ENCODE measurements around the gene FAM227B.
"Not testable (repeated sequence)": the region's sequence is repeated elsewhere in the genome, so short reads cannot be mapped to it uniquely, and the experiment has no call there.

FAM227B gene

DNA sequence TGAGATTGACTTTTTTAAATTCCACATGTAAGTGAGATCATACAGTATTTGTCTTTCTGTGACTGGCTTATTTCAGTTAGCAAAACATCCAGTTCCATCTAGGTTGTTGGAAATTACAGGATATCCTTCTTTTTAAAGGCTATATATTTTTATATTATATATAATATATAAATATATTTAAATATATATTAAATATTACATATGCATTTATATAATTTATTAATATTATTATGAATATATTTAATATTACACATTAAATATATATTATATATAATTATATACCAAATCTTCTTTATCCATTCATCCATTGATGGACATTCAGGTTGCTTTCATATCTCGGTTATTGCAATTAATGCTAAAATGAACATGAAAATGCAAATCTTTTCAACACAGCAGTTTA is 49.9 kb downstream of the FAM227B start:
- peaks cover 20% of the 10 kb centered on the region for H3K36me3 Mint-ChIP-seq
- no peak overlapping the region for H3K4me3 Mint-ChIP-seq
- H3K4me1 Mint-ChIP-seq (ENCODE audit: low read depth): peaks cover 2% of the 10 kb centered on the region
- no peak overlapping the region for H3K27ac Mint-ChIP-seq
- H3K9me3 Mint-ChIP-seq (ENCODE audit: low read depth): peaks cover 23% of the 10 kb centered on the region
- no peaks in the 10 kb centered on the region for H3K27me3 Mint-ChIP-seq

DNA sequence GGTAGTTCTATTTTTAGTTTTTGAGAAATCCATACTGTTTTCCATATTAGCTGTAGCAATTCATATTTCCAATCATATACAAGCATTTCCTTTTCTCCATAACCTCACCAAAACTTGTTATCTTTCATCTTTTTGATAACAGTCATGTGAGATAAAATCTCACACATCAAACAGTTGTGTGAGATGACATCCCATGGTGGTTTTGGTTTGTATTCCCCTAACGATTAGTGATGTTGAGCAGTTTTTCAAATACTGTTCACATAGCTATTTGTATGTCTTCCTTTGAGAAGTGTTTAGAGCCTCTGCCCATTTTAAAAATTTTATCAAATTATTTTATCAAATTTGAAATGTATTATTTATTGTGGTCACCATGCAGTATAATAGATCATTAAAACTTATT is 50.4 kb downstream of the FAM227B start:
- Mint-ChIP-seq H3K27ac (no peak overlapping the region), H3K4me1 (ENCODE audit: low read depth) (peaks cover 2% of the 10 kb centered on the region), H3K27me3 (no peaks in the 10 kb centered on the region), H3K36me3 (peaks cover 19% of the 10 kb centered on the region), H3K9me3 (ENCODE audit: low read depth) (peaks cover 23% of the 10 kb centered on the region), H3K4me3 (no peak overlapping the region)

DNA sequence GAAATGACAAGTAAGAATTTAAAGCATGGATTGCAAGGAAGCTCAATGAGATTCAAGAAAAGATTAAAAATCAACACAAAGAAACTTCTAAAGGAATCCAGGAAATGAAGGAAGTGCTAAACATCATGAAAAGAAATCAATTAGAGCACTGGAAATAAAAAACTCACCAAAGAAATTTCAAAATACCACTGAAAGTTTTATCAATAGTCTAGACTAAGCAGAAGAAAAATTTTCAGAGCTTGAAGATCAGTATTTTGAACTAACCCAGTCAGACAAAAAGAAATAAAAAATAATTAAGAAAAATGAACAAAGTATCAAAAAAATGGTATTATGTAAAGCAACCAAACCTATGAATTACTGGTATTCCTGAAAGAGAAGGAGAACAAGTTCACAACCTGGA is 60.6 kb downstream of the FAM227B start:
- Mint-ChIP-seq H3K9me3 (ENCODE audit: low read depth) (peaks cover 41% of the 10 kb centered on the region), H3K4me3 (no peak overlapping the region), H3K36me3 (peaks cover 66% of the 10 kb centered on the region), H3K27me3 (peaks cover 2% of the 10 kb centered on the region), H3K27ac (no peak overlapping the region), H3K4me1 (ENCODE audit: low read depth) (no peaks in the 10 kb centered on the region)

DNA sequence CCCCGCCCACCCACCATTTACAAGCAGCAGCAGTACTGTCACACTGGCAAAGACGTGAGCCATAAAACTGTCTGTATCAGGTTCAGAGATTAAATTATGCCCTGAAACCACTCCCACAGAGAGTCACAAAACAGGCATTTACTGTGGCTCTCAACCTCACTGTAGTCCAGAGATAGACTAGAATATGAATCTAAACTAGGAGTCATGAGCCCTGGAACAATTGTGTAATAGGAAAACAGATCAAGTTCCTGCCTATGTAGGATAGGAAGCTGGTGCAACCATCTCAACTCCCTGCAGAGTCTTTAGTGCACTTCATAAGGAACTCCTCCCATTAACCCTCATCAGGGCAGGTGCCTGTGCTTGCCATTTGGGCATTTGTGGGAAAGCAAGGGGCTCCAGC is 61.7 kb downstream of the FAM227B start:
- Mint-ChIP-seq H3K4me1 (ENCODE audit: low read depth) (no peaks in the 10 kb centered on the region), H3K27ac (no peak overlapping the region), H3K9me3 (ENCODE audit: low read depth) (peaks cover 38% of the 10 kb centered on the region), H3K27me3 (peaks cover 2% of the 10 kb centered on the region), H3K4me3 (no peak overlapping the region), H3K36me3 (peaks cover 64% of the 10 kb centered on the region)

DNA sequence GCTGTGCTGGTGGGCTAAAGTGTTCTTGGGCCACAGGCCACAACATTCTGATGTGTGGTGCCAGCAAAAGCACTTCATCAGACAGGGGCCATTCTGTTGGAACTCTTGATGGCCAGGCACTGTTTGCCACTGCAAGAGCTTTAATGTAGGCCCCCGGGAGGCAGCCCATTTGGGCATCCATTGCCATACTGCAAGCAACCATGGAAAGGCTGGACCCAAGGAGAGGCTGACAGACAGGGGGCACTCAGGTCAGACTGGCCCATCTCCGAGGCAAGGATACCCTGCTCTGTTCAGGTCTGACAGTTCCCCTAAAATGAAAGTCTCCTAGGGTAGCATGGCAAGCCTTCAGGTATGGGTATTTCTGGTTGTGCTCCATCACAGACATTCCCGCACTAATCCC is 64.2 kb downstream of the FAM227B start:
- no peak overlapping the region for H3K27ac Mint-ChIP-seq
- H3K36me3 Mint-ChIP-seq: peaks cover 44% of the 10 kb centered on the region
- no peaks in the 10 kb centered on the region for H3K4me1 Mint-ChIP-seq (ENCODE audit: low read depth)
- H3K9me3 Mint-ChIP-seq (ENCODE audit: low read depth): peaks cover 33% of the 10 kb centered on the region
- H3K4me3 Mint-ChIP-seq: no peak overlapping the region
- H3K27me3 Mint-ChIP-seq: peaks cover 2% of the 10 kb centered on the region

DNA sequence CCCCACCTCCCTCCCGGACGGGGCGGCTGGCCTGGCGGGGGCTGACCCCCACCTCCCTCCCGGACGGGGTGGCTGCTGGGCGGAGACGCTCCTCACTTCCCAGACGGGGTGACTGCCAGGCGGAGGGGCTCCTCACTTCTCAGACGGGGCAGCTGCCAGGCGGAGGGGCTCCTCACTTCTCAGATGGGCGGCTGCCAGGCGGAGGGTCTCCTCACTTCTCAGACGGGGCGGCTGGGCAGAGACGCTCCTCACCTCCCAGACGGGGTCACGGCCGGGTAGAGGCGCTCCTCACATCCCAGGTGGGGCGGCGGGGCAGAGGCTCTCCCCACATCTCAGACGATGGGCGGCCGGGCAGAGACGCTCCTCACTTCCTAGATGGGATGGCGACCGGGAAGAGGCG is 70.3 kb downstream of the FAM227B start:
- H3K4me3 Mint-ChIP-seq; H3K4me1 Mint-ChIP-seq (ENCODE audit: low read depth); H3K27ac Mint-ChIP-seq; H3K27me3 Mint-ChIP-seq: not testable (repeated sequence)
- Mint-ChIP-seq H3K36me3 (peaks cover 15% of the 10 kb centered on the region), H3K9me3 (ENCODE audit: low read depth) (peaks cover 33% of the 10 kb centered on the region)

DNA sequence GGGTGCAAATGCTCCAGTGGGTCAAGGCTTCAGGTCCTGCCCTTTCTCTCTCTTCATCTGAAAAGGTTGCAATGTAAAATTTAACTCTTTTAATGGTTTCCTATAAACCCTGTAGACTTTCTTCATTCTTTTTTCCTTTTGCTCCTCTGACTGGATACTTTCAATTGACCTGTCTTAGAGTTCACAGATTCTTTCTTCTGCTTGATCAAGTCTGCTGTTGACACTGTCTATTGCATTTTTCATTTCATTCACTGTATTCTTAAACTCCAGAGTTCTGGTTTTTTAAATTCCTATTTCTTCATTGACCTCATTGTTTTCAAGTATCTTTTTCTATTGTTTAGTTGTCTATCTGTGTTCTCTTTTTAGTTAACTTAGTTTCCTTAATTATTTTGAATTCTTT is 82.1 kb downstream of the FAM227B start:
- no peak overlapping the region for H3K27ac Mint-ChIP-seq
- peaks cover 33% of the 10 kb centered on the region for H3K9me3 Mint-ChIP-seq (ENCODE audit: low read depth)
- H3K4me1 Mint-ChIP-seq (ENCODE audit: low read depth): no peaks in the 10 kb centered on the region
- H3K4me3 Mint-ChIP-seq: no peak overlapping the region
- H3K27me3 Mint-ChIP-seq: no peaks in the 10 kb centered on the region
- H3K36me3 Mint-ChIP-seq: peaks cover 6% of the 10 kb centered on the region

DNA sequence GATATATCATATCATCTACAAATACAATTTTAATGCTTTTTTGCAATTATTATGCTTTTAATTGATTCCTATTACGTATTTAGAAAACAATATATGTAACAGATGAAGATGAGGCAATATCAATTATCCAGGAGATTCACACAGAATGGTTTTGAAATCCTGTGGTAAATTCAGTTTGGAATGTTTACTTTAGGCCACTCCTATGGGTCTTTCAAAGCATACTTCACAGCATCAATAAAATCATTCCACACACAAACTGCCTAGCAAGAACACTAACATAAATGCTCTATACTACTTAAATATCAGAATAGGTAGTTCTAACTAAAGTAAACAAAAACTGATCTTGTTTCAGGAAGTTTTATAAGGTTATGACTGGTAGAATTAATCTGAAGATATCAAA is 90.5 kb downstream of the FAM227B start:
- H3K27ac Mint-ChIP-seq: no peak overlapping the region
- H3K4me1 Mint-ChIP-seq (ENCODE audit: low read depth): no peaks in the 10 kb centered on the region
- H3K36me3 Mint-ChIP-seq: peaks cover 4% of the 10 kb centered on the region
- H3K9me3 Mint-ChIP-seq (ENCODE audit: low read depth): peaks cover 32% of the 10 kb centered on the region
- H3K4me3 Mint-ChIP-seq: no peak overlapping the region
- H3K27me3 Mint-ChIP-seq: peaks cover 1% of the 10 kb centered on the region

DNA sequence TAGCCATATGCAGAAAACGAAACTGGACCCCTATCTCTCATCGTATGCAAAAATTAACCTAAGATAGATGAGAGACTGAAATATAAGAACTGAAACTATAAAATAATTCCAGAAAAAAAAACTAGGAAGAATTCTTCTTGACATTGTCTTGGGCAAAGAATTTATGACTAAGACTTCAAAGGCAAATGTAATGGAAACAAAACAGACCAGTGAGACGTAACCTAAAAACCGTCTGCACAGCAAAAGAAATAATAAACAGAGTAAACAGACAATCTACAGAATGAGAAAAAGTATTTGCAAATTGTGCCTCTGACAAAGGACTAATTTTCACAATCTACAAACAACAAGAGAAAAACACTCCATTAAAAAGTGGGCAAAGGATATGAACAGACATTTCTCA is 92.3 kb downstream of the FAM227B start:
- Mint-ChIP-seq H3K4me1 (ENCODE audit: low read depth) (no peaks in the 10 kb centered on the region), H3K27ac (no peak overlapping the region)

DNA sequence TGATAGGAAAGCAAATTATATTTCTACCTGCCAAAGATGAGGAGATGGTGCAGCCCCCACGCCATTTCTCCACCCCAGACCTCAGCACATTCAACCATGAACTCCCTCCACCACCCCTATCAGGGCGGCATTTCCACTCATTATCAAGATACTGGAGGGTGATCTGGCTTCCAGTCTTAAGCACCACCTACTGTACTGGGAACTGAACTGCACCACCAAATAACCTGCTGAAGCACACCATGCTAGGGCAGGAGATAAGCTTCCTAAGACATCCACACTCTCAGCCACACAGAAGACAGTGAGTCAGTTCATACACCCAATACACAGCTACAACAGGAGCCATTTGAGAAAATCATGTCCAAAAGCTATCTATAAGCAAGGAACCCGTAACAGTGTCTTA is 98.8 kb downstream of the FAM227B start:
- no peaks in the 10 kb centered on the region for H3K4me1 Mint-ChIP-seq (ENCODE audit: low read depth)
- no peak overlapping the region for H3K27ac Mint-ChIP-seq
- no peak overlapping the region for H3K4me3 Mint-ChIP-seq
- H3K36me3 Mint-ChIP-seq: peaks cover 20% of the 10 kb centered on the region
- peaks cover 6% of the 10 kb centered on the region for H3K27me3 Mint-ChIP-seq
- H3K9me3 Mint-ChIP-seq (ENCODE audit: low read depth): peaks cover 36% of the 10 kb centered on the region

More for the DNA sequence above, 92.3 kb downstream of the FAM227B start:
- Mint-ChIP-seq H3K36me3 (peaks cover 11% of the 10 kb centered on the region), H3K9me3 (ENCODE audit: low read depth) (peaks cover 21% of the 10 kb centered on the region), H3K4me3 (no peak overlapping the region), H3K27me3 (peaks cover 1% of the 10 kb centered on the region)

DNA sequence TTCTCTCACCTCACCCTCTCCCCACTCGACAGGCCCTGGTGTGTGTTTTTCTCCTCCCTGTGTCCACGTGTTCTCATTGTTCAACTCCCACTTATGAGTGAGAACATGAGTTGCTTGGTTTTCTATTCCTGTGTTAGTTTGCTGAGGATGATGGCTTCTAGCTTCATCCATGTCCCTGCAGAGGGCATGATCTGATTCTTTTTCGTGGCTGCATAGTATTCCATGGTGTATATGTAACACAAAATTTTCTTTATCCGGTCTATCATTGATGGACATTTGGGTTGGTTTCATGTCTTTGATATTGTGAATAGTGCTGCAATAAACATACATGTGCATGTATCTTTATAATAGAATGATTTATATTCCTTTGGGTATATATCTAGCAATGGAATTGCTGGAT is 107.9 kb downstream of the FAM227B start:
- not testable (repeated sequence) for H3K36me3 Mint-ChIP-seq; H3K27ac Mint-ChIP-seq; H3K9me3 Mint-ChIP-seq (ENCODE audit: low read depth); H3K4me3 Mint-ChIP-seq; H3K4me1 Mint-ChIP-seq (ENCODE audit: low read depth); H3K27me3 Mint-ChIP-seq

DNA sequence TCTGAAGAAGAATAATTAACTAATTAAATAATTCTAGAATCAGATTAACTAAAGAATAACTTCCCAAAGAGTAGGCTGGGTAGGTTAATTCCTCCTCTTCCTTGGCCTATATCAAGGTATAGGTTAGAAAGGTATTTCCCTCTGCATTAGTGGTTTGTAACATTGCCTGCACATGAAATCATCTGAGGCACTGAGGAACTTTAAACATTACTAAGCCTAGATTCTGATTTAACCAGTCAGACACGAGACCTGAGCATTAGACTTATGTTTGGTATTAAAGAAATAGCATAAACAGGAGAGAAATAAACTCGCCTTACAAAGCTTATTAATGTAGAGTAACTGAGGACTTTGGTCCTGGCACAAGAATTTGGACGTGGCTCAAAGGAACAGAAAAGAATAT is 113.4 kb downstream of the FAM227B start:
- Mint-ChIP-seq H3K4me3 (no peak overlapping the region), H3K27me3 (no peaks in the 10 kb centered on the region), H3K4me1 (ENCODE audit: low read depth) (no peaks in the 10 kb centered on the region), H3K9me3 (ENCODE audit: low read depth) (peaks cover 6% of the 10 kb centered on the region), H3K27ac (no peak overlapping the region), H3K36me3 (peaks cover 2% of the 10 kb centered on the region)

DNA sequence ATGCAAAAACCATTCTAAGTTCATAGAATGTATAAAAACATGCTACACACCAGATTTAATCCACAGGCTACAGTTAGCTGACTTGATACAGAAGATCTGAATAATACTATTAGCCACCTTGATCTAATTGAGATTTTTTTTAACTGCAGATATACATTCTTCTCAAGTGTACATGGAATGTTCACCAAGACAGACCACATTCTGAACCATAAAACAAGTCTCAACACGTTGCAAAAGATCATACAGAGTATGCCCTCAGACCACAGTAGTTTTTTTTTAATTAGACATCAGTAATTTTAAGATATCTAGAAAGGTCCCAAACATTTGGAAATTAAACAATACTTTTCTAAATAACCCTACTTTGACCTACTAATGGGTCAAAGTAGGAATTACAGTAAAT is 114.3 kb downstream of the FAM227B start:
- Mint-ChIP-seq H3K27me3 (no peaks in the 10 kb centered on the region), H3K9me3 (ENCODE audit: low read depth) (peaks cover 7% of the 10 kb centered on the region), H3K4me1 (ENCODE audit: low read depth) (no peaks in the 10 kb centered on the region), H3K27ac (no peak overlapping the region), H3K4me3 (no peak overlapping the region), H3K36me3 (peaks cover 3% of the 10 kb centered on the region)

DNA sequence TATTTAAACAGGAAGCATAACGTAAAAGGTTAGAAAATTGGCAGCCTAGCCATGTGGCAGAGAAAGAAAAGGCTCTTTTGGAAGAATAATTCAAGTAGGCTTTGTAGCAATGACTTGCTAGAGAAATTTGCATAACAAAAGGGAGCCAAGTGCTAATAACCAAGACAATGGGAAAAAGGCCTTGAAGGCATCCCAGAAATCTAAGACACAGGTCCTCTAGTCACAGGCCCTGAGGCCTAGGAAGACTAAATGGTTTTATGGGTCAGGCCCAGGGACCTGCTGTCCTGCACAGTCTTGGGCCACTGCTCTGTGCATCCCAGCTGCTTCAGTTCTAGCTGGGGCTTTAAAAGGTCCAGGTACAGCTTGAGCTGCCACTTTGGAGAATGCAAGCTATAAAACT is 119.0 kb downstream of the FAM227B start:
- H3K4me3 Mint-ChIP-seq: no peak overlapping the region
- no peaks in the 10 kb centered on the region for H3K4me1 Mint-ChIP-seq (ENCODE audit: low read depth)
- peaks cover 11% of the 10 kb centered on the region for H3K9me3 Mint-ChIP-seq (ENCODE audit: low read depth)
- H3K27me3 Mint-ChIP-seq: no peaks in the 10 kb centered on the region
- peaks cover 10% of the 10 kb centered on the region for H3K36me3 Mint-ChIP-seq
- no peak overlapping the region for H3K27ac Mint-ChIP-seq

DNA sequence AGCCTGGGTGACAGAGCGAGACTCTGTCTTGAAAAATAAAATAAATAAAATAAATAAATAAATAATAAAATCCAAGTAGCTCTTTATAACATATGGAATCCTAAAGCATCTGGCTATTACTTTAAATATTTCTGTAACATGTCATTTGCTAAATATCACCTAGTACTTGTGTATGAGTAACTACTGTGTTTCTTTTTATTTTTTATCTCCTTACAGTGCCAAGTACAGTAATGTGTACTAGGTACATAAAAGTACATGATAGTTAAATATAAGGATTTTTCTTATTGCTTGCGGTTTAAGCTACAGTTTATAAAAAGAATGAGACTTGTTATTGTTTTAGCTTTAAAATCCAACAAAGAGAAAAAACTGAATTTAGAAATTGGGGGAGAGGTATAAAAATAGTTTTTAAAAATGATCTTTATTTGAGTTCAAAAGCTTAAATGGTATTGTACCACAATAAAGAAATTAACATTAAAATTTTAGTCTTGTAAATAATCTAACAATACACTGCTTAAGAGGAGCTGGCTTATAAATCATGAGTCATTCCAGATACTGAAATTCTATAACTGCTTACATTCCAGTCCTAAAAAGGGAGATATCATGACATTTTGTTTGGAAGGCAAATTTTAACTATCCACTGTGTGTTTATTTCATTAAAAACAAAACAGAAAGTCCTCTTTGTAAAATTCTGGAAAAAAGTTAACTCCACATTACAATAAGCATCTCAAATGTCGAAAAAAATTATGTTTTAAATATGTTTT is 124.4 kb downstream of the FAM227B start:
- Mint-ChIP-seq H3K4me1 (ENCODE audit: low read depth) (no peaks in the 10 kb centered on the region), H3K9me3 (ENCODE audit: low read depth) (peaks cover 2% of the 10 kb centered on the region), H3K27ac (no peak overlapping the region), H3K27me3 (peaks cover 2% of the 10 kb centered on the region), H3K4me3 (no peak overlapping the region), H3K36me3 (peaks cover 5% of the 10 kb centered on the region)

DNA sequence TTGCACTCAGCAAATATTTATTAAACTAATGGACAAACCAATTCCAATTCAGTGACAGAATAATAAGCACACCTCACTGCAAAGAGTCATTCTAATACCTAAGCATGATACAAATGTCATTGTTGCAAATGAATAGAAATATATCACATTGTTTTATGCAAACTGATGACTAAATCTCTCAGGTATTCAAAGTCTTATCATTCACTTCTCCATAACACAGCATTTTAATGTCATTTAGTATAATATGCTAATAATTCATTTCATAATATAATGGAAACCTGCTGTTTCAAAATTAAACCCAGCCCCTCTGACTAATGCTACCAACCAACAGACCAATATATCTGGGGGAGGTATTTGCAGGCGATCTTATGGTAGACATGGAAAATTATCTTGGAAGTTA is 125.8 kb downstream of the FAM227B start:
- H3K4me3 Mint-ChIP-seq: no peak overlapping the region
- H3K27ac Mint-ChIP-seq: no peak overlapping the region
- no peaks in the 10 kb centered on the region for H3K4me1 Mint-ChIP-seq (ENCODE audit: low read depth)
- peaks cover 2% of the 10 kb centered on the region for H3K27me3 Mint-ChIP-seq
- H3K36me3 Mint-ChIP-seq: no peaks in the 10 kb centered on the region
- H3K9me3 Mint-ChIP-seq (ENCODE audit: low read depth): no peaks in the 10 kb centered on the region

Data from activated naive CD8-positive, alpha-beta T cell (primary cell).